Right lobe of liver (tissue), 6 donors: ENCODE measurements around the gene PEAK1. TPM values are rescaled to one million over a fixed set of nuclear protein-coding genes. Genes with fewer than 3 reads are reported as not detected.

Experiments
- ATAC-seq, 4 donors: fragments of 200-7000 bp; cut with Tn5 transposase; one replicate each; pipeline ENCODE4 v1.9.1; 2020; ENCODE audit warnings: mild to moderate bottlenecking in 4 of 4, moderate library complexity in 4 of 4
- DNase-seq, 3 donors: peaks; one replicate each; pipeline ENCODE4 v3.0.0-alpha.2; 2020
- H3K27ac ChIP-seq, 3 donors: fragments of 200-600 bp; one replicate each; pipeline ENCODE4 v1.8.0; 2022
- H3K27me3 ChIP-seq, 2 donors: fragments of 200-600 bp; one replicate each; pipeline ENCODE4 v1.8.0; 2022
- H3K36me3 ChIP-seq, 4 donors: fragments of 200-600 bp; sonication (generic) in 1 of 4; one replicate each; pipeline versions ENCODE4 v1.5.1 to v1.8.0; 2017 to 2022; ENCODE audit warnings: control low read depth in 1 of 4
- H3K4me1 ChIP-seq, 4 donors: fragments of 200-600 bp; sonication (generic) in 1 of 4; one replicate each; pipeline versions ENCODE4 v1.5.1 to v1.8.0; 2017 to 2022; ENCODE audit warnings: control low read depth in 1 of 4
- H3K4me3 ChIP-seq, 3 donors: fragments of 200-600 bp; one replicate each; pipeline ENCODE4 v1.8.0; 2022
- H3K9me3 ChIP-seq, 4 donors: fragments of 200-600 bp; sonication (generic) in 1 of 4; one replicate each; pipeline versions ENCODE4 v1.5.1 to v1.8.0; 2017 to 2022; ENCODE audit warnings: control low read depth in 1 of 4
- POLR2A ChIP-seq: fragments of 450-650 bp; IDR thresholded peaks from one replicate; pipeline ENCODE4 v1.6.1; 2017; ENCODE audit warnings: antibody characterized with exemption, mild to moderate bottlenecking
- WGBS: methylation state at CpG from one replicate; pipeline ENCODE4 v1.1.6; 2018; ENCODE audit warnings: low coverage, low lambda C conversion rate; ENCODE audit not compliant: insufficient coverage; ENCODE audit errors: missing lambda C conversion rate; 5-methylcytosine and 5-hydroxymethylcytosine counted together
- intact Hi-C, 2 donors: fragments of 100-400 bp; cut with DNase I; formaldehyde crosslinking; loops; one replicate each; pipeline versions ENCODE4 v1.11.2 to v1.14.1; 2022
- total RNA-seq, 6 experiments: library from RNA; depleted of rRNA in 2 of 6; stranded (reverse); fragments of >200 nt in 2 of 6; fragmentation: NEBNext Ultra II Directional in 3 of 6; extraction: Animal tissue kit (Norgen Biotek cat#: 25700) in 3 of 6; gene quantifications; one replicate each; pipeline versions ENCODE4 v1.1.0 to v1.2.4, GENCODE V29; 2016 to 2023
- TF ChIP-seq, protein P1 (sequence below), 4 donors: fragments of 200-600 bp in 3 of 4; fragments of 450-650 bp in 1 of 4; IDR thresholded peaks; one replicate each; pipeline versions ENCODE4 v1.5.1 to v1.8.0; 2016 to 2022; ENCODE audit warnings: antibody characterized with exemption in 4 of 4, mild to moderate bottlenecking in 2 of 4
- donor health status: DM: no; HTN: yes; CAD: no.
- donor health status: DM: no; HTN: no; CAD: no.
- donor health status: DM: no; HTN: no; CAD: no.
- donor health status: DM: no; HTN: yes; CAD: no.
- donor health status: DM: no; HTN: yes; CAD: no.

Gene PEAK1
- total RNA-seq, 6 experiments from 2014 or later: 5.9 to 18.4 (median 10.1) TPM

DNA sequence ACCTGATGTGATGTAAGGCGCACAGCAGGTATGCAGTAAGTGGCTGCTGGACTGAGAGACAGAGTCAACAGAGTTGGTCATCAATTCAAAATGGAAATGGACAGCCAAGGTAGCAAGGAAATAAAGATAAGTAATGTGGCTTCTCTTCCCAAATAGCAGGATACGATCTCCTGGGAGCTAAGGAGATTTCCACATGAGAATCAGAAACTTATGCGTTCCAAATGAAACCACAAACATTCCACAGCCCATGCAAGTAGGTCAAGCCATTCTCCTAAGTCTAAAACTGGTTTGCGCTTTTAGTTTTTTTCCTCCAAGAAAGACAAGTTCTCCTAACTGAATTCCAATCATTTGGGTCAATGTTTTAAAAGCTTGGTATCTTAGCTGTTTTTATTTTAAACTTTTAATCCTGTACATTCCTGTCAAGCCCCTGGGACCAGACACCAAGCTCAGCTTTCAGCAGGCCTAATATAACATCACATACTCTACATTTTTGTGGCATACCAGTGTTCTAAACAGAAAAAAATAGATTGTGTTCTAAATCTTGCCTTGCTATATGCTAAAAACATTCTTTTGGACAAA, 275.3 kb downstream of the PEAK1 start:
- Histone ChIP-seq H3K9me3 (no peaks in the 10 kb centered on the region), H3K4me3 (no peak overlapping the region), H3K4me1 (no peaks in the 10 kb centered on the region), H3K27me3 (no peaks in the 10 kb centered on the region), H3K36me3 (no peaks in the 10 kb centered on the region), H3K27ac (no peak overlapping the region)
- ATAC-seq: no peak
- 85% methylated on average over 4 of the region's 4 CpGs for WGBS
- intact Hi-C loops: no loop called here
- no peak for TF ChIP-seq POLR2A
- TF ChIP-seq, protein P1, sequence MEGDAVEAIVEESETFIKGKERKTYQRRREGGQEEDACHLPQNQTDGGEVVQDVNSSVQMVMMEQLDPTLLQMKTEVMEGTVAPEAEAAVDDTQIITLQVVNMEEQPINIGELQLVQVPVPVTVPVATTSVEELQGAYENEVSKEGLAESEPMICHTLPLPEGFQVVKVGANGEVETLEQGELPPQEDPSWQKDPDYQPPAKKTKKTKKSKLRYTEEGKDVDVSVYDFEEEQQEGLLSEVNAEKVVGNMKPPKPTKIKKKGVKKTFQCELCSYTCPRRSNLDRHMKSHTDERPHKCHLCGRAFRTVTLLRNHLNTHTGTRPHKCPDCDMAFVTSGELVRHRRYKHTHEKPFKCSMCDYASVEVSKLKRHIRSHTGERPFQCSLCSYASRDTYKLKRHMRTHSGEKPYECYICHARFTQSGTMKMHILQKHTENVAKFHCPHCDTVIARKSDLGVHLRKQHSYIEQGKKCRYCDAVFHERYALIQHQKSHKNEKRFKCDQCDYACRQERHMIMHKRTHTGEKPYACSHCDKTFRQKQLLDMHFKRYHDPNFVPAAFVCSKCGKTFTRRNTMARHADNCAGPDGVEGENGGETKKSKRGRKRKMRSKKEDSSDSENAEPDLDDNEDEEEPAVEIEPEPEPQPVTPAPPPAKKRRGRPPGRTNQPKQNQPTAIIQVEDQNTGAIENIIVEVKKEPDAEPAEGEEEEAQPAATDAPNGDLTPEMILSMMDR (IDR thresholded peaks at IDR 0.05): no peak
- no peak for DNase-seq

DNA sequence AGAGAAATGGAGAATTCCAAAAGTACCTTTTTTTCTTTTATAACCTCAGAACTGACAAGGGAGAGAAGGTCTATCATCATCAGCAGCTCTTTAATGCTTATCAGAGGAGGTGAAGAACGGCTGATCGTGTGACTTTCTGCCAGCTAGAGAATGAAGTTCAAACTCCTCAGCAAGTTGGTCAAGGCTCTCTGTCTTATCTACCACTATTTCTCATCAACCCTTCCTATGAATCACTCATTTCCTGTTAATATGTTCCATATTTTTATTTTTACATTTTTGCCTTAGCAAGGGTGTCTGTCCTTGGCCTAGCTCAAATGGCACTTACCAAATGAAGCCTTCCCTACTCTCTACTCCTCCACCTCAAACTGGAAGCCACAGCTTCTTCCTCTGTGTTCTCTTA, 275.9 kb downstream of the PEAK1 start:
- no peaks in the 10 kb centered on the region for H3K4me1 ChIP-seq
- H3K4me3 ChIP-seq: no peak overlapping the region
- no peaks in the 10 kb centered on the region for H3K27me3 ChIP-seq
- intact Hi-C loops: no loop called here
- H3K9me3 ChIP-seq: no peaks in the 10 kb centered on the region
- DNase-seq (no peak), ATAC-seq (no peak)
- no peaks in the 10 kb centered on the region for H3K36me3 ChIP-seq
- TF ChIP-seq, protein P1 (IDR thresholded peaks at IDR 0.05): no peak
- TF ChIP-seq POLR2A: no peak
- WGBS: 67% methylated on average over 2 of the region's 2 CpGs
- H3K27ac ChIP-seq: no peak overlapping the region

DNA sequence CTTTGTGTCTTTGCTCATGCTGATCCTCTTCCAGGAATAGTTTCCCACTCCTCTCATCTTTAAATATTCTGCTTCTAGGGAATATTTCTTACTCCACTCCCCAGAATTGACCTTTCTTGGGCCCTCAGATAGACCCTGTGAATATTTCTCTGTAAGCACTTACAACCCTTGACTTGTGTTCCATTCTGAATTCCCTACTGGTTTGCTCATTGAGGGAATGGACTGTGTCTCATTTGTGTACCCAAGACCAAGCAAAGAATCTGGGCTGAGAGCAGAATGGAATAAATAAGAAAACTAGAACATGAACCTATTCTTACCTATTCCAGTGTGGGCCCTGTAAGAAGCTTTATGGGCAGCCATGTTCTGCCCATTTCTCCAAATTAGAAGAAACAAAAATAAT, 276.3 kb downstream of the PEAK1 start:
- Histone ChIP-seq H3K36me3 (no peaks in the 10 kb centered on the region), H3K4me3 (no peak overlapping the region), H3K27me3 (no peaks in the 10 kb centered on the region), H3K27ac (no peak overlapping the region), H3K9me3 (no peaks in the 10 kb centered on the region), H3K4me1 (no peaks in the 10 kb centered on the region)
- intact Hi-C loops: no loop called here
- DNase-seq (no peak), ATAC-seq (no peak)
- TF ChIP-seq, protein P1 (IDR thresholded peaks at IDR 0.05): no peak
- TF ChIP-seq POLR2A: no peak

DNA sequence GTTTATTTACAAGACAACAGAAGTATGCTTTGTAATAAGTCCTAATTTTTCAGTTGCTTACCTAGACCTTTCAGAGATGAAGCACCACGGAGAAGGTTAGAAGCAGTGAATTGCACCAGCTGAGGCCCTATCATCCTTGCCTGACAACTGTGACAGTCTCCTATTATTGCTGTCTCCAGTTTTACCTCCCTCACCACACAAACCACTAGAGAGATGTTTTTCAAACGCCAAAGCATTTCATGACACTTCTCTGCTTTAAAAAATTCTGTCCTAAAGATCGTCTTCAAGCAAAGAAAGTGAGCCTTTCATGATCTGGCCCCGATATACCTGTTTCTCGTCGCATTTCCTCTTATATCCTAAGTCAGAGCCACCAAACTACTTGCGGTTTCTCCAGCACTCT, 276.7 kb downstream of the PEAK1 start:
- intact Hi-C loops: no loop called here
- WGBS: 94% methylated on average over 6 of the region's 7 CpGs
- H3K27ac ChIP-seq: no peak overlapping the region
- no peaks in the 10 kb centered on the region for H3K9me3 ChIP-seq
- H3K27me3 ChIP-seq: no peaks in the 10 kb centered on the region
- DNase-seq (no peak), ATAC-seq (no peak)
- no peaks in the 10 kb centered on the region for H3K36me3 ChIP-seq
- no peak for TF ChIP-seq POLR2A
- TF ChIP-seq, protein P1 (IDR thresholded peaks at IDR 0.05): no peak
- H3K4me1 ChIP-seq: no peaks in the 10 kb centered on the region
- H3K4me3 ChIP-seq: no peak overlapping the region

DNA sequence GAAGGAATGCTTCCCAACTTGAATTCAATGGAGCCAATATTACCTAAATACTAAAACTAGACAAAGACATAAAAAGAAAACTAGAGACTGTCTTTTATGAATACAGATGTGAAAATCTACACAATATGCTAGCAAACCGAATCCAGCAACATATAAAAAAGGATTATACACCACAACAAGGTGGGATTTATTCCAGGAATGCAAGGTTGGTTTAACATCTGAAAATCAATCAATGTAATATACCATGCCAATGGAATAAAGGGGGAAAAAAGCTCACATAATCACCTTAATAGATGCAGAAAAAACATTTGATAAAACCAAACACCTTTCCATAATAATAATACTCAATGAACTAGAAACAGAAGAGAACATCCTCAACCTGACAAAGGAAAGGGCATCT, 279.7 kb downstream of the PEAK1 start:
- Histone ChIP-seq H3K27ac (no peak overlapping the region), H3K27me3 (no peaks in the 10 kb centered on the region), H3K9me3 (no peaks in the 10 kb centered on the region), H3K4me3 (no peak overlapping the region), H3K4me1 (no peaks in the 10 kb centered on the region), H3K36me3 (no peaks in the 10 kb centered on the region)
- intact Hi-C loops: no loop called here
- no peak for ATAC-seq
- 78% methylated on average over 1 of the region's 1 CpG for WGBS
- no peak for DNase-seq
- TF ChIP-seq, protein P1 (IDR thresholded peaks at IDR 0.05): no peak
- no peak for TF ChIP-seq POLR2A
